Tibial nerve (tissue), 3 donors: ENCODE data around the gene SLC35F1.

Experiments used
- CTCF ChIP-seq, 5 experiments: fragments of 200-600 bp in 3 of 5; fragments of 450-650 bp in 2 of 5; sonication (generic) in 3 of 5; IDR thresholded peaks; one replicate each; pipeline ENCODE4 v1.5.1; 2016 to 2019; ENCODE audit warnings: antibody characterized with exemption in 5 of 5, mild to moderate bottlenecking in 3 of 5, moderate library complexity in 2 of 5
- POLR2A ChIP-seq, 2 donors: fragments of 450-650 bp; IDR thresholded peaks; one replicate each; pipeline ENCODE4 v1.6.1; 2017; ENCODE audit warnings: antibody characterized with exemption in 2 of 2, mild to moderate bottlenecking in 2 of 2, moderate library complexity in 2 of 2

- TF ChIP-seq POLR2A (IDR thresholded peaks at IDR 0.05), result no peak
- no peak for TF ChIP-seq CTCF (IDR thresholded peaks at IDR 0.05)
These were observed 36.4 kb upstream of the SLC35F1 start for GRCh38 chr6:117870486-117871242.
